HG02840 (cell line): ENCODE data around the gene CTNNA3.
"Not testable (repeated sequence)": the region's sequence is repeated elsewhere in the genome, so short reads cannot be mapped to it uniquely, and the experiment has no call there.

ENCODE experiments used
- ATAC-seq: cut with Tn5 transposase; IDR thresholded peaks from one replicate; pipeline ENCODE4 v1.9.1; 2021; ENCODE audit warnings: mild to moderate bottlenecking, moderate library complexity, moderate number of reproducible peaks; ENCODE audit not compliant: unreplicated experiment, low FRiP score

CTNNA3 gene

DNA sequence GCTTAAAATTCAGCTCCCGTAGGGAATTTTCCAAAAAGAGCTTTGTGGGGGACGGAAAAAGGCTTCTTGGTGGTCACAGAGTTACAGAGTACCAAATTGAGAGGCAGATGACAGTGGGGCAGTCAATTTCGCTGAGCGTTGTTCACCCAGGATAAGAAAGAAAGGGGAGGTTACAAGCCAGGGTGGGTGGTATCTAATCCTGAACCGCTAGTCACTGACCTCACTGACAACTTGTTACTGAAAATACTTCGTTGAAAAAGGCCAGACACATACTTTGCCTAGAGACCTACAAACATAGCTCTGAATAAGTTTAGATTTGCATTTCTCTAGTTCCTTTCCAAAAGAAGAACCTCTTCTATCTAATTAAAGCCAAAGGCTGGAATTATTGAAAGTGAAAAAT, at the start of gene CTNNA3:
TSS of gene CTNNA3 (minus strand) at position 167 of the 400 bp plus-strand sequence.
- ATAC-seq: no peak

DNA sequence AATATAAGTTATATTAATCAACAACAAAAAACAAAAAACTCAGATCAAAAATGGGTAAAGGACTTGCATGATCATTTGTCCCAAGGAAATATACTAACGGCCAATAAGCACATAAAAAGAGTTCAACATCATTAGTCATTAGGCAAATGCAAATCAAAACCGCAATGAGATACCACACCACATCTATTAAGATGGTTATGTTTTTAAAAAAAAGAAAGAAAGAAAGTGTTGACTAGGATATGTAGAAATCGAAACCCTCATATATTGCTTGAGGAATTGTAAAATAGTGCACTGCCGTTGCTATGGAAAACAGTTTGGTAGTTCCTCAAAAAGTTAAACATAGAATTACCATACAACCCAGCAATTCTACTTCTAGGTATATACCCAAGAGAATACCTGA, 39.4 kb upstream of the CTNNA3 start:
- ATAC-seq: no peak

DNA sequence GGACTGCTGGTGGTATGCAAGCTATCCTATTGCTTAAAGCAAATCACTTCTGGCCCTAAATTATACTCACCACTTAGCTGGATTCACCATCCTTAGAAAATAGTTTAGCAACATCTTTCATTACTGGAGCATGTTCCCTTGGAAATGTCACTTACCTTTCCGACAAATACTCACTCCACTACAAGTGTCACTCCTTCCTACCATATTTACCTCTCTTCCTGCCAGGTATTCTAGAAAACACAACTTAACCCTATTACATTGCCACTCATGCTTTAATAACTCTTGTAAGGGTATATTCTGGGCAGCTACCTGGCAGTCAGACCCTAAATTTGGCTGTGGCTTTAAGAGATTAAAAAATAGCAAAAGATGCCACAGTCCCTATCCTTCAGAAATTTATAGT, 37.5 kb upstream of the CTNNA3 start:
- ATAC-seq: no peak

DNA sequence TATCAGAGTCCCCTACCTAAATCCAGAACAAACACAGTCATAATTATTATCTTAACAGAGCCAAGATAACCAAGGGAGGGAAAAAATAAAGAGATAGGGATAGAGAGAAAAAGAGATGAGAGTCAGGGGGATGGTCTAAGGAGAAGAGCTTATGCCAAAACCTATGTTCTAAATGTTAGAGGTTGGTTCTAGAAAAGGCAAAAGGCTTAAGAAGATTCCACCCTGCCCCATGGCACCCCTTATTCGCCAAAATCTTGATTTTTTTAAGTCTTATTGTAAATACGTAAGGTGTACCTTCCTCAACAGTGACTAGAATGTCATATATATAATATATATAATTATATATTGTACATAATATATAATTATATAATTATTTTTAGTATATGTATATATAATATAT, 29.6 kb upstream of the CTNNA3 start:
- ATAC-seq: no peak

DNA sequence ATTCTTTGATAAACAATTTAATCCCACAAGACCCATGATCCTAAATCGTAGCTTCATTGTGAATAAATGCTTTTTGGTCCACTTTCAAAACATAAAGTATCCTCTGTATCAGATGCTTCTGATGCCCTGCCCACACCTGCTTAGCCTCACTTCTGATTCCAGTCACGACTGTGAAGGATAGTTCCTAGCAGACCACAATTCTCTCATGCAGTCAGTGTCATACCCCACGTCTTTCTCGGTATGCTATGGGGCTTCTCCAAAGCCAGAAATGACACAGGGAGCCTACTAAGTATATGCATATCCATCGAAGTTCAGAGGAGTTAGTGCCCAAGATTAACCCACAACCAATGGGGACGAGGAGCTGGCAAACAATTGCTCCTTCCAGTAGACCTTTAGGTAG, 27.6 kb upstream of the CTNNA3 start:
- no peak for ATAC-seq

DNA sequence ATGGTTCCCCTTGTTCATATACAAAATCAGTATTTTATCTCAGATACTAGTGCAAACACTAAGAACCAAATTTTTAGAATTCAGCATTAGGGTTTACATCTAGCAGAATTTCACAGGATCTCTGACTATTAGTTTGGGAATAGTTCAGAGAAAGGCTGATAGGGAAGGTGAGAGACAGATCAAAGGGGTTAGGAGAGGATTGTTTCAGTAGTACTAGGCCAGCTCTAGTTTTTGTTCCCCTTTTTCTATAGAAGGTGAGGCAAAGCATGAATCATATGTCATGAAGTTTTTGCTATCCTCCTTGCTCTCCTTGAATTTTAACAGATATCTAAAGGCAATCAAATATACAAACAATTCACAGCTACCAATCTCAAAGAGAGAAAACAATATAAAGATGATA, 26.1 kb upstream of the CTNNA3 start:
- no peak for ATAC-seq

DNA sequence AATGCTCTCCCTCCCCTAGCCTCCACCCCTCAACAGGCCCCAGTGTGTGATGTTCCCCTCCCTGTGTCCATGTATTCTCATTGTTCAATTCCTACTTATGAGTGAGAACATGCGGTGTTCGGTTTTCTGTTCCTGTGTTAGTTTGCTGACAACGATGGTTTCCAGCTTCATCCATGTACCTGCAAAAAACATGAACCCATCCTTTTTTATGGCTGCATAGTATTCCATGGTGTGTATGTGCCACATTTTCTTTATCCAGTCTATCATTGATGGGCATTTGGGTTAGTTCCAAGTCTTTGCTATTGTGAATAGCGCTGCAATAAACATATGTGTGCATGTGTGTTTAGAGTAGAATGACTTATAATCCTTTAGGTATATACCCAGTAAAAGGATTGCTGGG, 20.5 kb upstream of the CTNNA3 start:
- not testable (repeated sequence) for ATAC-seq

DNA sequence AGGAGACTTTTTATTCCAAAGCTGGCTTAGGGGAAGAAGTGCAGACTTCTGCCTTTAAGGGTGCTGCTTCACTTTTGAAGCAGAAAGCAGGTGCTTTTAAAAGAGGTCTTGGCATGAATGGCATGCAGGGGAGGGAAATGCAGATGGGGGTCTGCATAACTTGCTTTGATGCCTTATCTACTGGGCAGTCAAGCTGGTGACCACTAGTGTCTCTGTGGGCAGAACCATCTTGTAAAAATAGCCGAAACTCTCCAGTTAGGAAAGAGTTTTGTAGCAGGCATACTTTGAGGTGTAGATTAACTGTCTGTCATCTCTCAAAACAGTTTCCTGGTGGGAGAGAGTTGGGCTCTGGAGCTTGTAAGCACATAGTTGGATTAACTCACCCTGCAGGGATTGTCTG, 9.9 kb upstream of the CTNNA3 start:
- no peak for ATAC-seq

DNA sequence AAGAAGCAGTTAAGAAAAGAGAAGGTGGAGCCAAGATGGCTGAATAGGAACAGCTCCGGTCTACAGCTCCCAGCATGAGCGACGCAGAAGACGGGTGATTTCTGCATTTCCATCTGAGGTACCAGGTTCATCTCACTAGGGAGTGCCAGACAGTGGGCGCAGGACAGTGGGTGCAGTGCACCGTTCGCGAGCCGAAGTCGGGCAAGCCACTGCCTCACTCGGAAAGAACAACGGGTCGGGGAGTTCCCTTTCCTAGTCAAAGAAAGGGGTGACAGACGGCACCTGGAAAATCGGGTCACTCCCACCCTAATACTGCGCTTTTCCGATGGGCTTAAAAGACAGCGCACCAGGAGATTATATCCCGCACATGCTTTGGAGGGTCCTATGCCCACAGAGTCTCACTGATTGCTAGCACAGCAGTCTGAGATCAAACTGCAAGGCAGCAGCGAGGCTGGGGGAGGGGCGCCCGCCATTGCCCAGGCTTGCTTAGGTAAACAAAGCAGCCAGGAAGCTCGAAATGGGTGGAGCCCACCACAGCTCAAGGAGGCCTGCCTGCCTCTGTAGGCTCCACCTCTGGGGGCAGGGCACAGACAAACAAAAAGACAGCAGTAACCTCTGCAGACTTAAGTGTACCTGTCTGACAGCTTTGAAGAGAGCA, 3.7 kb upstream of the CTNNA3 start:
- not testable (repeated sequence) for ATAC-seq

DNA sequence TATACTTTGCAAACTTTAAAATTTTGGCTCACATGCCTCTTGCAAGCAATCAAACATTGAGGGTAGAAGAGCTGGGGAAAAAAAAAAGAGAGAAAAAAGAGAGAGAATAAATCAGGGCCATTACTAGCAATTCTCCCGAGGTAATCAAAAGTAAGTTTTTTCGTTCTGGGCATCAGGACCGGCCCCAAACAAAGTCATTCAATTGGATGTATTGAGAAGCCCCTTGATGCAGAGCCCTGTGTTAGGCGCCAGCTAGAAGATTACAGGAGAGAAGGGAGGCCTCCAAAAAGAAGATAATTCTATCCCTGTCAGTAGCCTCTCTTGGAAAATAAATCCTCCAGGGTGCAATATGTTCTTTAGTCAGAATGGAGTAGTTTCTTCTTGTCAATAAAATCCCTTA, 2.2 kb upstream of the CTNNA3 start:
- no peak for ATAC-seq

DNA sequence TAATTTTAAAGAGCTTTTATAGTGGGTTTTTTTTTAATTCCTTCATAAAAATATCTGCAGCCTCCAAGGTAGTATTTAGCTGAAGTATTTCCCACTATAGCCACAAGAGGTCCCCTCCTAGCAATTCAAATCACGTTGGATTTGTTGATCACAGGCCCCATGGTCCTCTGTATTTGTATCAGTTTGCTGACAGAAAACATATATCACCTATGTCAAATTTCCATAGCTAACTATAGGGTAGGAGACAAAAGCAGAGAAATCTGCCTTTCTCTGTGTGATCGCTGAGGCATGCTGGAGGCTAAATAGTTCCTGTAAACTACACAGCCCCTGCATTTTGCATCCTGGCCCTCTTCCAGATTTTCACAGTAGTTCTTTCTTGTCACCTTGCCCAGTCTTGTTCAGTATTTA, 1.7 kb upstream of the CTNNA3 start:
- ATAC-seq: no peak

DNA sequence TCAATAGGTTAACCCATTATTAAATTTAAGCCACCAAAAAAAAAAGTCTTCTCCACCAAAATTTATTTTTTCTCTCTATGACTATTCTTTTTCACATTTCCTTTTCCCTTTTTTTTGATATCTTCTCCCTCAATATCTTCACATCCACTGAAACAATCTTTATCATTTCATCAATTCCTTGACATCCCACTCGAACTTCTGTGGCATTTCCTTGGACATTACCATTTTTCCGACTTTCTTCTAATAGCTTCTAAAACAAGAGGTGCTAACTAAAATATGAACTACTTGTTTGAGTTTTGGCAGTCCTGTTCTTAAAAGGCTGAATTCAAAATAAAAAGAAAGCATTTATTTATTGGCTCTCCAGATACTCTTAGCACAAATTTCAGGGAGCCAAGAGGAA, 684 bp upstream of the CTNNA3 start:
- ATAC-seq: no peak

DNA sequence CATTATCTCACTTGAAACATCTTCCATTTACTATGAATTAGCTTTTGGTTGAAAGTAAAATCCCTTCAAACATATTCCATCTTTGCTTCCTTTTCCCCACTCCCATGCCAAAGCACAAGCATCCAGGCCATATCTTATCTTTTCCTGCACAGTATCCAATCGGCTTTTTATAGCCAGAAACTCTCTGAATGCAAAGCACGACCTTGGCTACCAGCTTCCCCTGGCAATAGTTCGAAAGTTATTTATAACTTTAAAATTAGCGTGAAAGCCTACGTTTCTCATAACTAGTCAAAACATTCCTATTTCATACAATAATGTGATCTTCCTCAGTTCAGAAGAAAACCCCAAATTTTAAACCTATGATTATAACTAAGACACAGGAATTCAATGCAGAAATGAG, 440 bp downstream of the CTNNA3 start:
- ATAC-seq: no peak

DNA sequence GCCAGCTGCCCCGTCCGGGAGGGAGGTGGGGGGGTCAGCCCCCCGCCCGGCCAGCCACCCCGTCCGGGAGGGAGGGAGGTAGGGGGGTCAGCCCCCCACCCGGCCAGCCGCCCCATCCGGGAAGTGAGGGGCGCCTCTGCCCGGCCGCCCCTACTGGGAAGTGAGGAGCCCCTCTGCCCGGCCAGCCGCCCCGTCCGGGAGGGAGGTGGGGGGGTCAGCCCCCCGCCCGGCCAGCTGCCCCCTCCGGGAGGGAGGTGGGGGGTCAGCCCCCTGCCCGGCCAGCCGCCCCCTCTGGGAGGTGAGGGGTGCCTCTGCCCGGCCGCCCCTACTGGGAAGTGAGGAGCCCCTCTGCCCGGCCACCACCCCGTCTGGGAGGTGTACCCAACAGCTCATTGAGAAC, 4.1 kb downstream of the CTNNA3 start:
- ATAC-seq: not testable (repeated sequence)

DNA sequence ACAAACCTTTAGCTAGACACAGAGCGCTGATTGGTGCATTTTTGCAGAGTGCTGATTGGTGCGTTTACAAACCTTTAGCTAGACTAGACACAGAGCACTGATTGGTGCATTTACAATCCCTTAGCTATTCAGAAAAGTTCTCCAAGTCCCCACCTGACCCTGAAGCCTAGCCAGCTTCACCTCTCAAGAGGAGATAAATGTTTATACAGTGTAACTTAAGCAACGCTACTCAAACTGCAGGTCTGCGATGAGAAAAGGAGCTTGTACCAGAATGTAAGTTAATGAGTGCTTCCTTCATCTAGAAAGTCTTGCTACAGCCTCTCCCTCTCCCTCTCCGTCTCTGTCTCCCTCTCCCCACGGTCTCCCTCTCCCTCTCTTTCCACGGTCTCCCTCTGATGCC, 5.5 kb downstream of the CTNNA3 start:
- ATAC-seq: not testable (repeated sequence)

DNA sequence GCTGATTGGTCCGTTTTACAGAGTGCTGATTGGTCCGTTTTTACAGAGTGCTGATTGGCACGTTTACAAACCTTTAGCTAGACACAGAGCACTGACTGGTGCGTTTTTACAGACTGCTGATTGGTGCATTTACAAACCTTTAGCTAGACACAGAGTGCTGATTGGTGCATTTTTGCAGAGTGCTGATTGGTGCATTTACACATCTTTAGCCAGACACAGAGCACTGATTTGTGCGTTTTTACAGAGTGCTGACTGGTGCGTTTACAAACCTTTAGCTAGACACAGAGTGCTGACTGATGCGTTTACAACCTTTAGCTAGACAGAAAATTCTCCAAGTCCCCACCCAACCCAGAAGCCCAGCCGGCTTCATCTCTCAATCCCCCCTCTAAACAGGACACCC, 11.9 kb downstream of the CTNNA3 start:
- ATAC-seq: not testable (repeated sequence)

DNA sequence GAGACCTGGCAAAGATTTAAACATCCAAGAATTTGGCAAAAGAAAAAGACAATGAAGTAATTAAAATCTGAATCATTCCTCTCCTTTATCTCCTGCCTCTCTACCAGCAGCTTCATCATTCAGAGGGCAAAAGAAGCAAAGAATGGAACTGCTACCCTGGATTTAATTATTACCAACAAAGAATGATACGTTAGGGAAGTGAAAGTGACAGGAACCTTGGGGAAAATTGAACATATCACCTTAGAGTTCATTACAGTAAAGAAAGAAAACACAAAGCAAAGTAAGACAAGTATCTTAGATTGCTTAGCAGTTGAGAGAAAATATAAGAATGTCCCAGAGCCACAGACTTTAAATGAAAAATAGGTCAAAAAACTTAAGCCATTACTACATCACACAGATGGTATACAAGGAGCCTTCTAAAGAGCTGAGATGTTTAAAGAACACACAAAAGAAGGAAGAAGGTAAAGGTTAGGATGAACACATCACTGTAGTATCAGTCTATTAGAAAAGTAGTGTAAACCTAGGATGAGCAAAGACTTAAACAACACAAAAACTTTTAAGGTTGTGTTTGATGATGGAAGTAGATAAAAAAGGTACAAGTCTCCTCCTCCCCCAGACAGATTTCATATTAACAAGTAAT, 17.5 kb downstream of the CTNNA3 start:
- ATAC-seq: no peak

DNA sequence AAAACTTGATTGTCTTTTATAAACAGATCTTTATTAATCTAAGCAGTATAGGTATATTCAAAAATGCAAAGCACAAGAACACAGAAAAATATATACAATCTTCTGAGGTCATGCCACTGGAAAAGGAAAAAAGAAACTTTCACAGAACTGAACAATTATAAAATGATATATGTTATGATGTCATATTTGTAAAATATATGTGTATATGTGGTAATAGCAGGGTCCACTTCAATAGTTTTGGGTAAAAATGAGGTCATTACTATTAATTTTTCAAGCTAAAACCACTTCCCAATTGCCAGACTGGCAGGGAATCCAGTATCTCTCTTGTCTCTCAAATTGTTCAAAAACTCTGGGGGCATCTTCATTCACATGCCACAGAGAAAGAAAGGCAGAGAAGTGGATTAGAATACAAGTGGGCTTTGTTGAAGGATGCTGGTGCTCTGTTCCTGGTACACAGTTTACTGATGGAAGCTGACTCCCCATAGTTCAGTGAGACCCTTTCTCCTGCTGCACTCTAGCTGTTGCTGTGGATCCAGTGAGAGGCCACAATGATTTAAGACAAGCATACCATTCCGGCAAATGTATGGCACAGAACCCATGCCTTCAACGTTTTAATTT, 19.7 kb downstream of the CTNNA3 start:
- no peak for ATAC-seq

DNA sequence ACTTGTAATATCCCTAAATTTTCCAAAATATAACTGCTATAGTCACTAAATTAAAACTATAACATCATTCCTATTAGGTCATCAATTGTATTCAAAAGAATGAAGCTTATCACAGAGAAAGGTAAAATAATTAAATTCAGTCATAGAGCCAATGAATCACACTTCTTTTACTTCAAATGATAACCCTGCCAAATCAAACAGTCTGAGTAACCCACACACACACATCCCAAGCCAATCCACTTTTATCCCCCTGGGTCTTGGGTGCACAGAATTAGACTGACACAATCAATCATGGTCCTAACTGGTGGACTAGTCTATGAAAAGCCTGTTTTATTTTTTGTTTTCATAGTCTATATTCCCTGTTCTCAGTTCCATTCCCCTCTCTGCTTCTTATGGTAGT, 25.6 kb downstream of the CTNNA3 start:
- ATAC-seq: no peak

DNA sequence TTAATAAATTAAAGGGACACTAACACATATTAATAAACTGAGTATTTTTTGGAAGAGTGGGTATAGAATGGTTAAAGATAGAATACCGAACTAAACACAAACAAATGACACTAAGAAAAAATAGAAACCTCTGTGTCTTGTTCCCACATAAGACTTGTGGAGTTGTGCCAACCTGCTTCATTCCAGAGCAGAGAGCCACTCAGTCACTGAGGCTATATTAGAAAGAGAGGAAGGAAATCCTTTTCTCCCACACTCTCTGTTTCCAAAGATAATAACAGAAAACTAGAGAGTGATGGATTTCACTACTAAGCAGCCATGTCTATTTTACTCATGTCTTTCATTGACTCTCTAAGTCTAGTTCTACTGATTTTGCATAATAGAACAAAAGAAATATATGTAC, 26.0 kb downstream of the CTNNA3 start:
- ATAC-seq: no peak

DNA sequence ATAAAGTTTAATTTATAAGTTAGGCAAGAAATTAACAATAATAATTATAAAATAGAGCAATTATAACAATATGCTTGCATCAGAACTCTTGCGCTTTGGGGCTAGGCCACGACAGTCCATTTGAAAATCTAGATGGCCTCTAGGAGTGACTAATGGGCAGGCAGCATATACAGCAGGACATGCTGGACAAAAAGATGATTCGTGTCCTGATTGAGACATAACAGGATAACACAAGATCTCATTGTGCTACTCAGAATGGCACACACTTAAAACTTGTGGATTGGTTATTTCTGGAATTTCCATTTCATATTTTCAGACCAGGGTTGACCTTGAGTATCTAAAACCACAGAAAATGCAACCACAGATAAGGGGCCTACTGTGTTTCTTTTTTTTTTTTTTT, 27.5 kb downstream of the CTNNA3 start:
- no peak for ATAC-seq

DNA sequence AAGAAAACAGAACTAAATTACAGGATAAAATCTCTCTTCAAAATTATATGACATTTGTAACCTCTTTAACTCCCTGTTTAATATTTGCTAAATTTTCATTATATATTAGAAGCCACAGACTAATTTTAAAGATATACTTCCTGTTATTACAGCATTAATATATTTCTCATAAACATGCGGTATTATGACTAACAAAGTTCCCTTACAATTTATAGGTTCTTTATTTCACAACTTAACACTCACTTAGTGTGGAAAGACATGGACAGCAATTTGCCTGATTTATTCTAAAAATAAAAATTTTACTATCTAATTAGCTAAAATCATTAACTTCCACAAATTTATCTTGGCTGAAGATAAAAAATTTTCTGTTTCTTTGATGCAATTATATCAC, 29.0 kb downstream of the CTNNA3 start:
- ATAC-seq: no peak
